Spleen (tissue), 7 donors: Measurements from ENCODE around the gene BBX.

Source experiments
- POLR2A ChIP-seq, 3 donors: fragments of 450-650 bp; IDR thresholded peaks; one replicate each; pipeline ENCODE4 v1.5.1; 2017; ENCODE audit warnings: antibody characterized with exemption in 3 of 3, mild to moderate bottlenecking in 1 of 3
- POLR2AphosphoS5 ChIP-seq, 3 donors: sonication (generic); formaldehyde crosslinking; IDR thresholded peaks; one replicate each; pipeline ENCODE4 v1.5.1; 2017; ENCODE audit warnings: antibody characterized with exemption in 3 of 3
- TF ChIP-seq, protein P1 (sequence below), 11 experiments: fragments of 200-600 bp in 7 of 11; fragments of 450-650 bp in 4 of 11; sonication (generic) in 4 of 11; IDR thresholded peaks in 8 of 11; conservative IDR thresholded peaks in 3 of 11; 1 replicate in 7 of 11; 2 replicates in 4 of 11; pipeline versions ENCODE4 v1.4.0 to v1.8.0; 2016 to 2021; ENCODE audit warnings: antibody characterized with exemption in 11 of 11, inconsistent platforms in 4 of 11, mild to moderate bottlenecking in 1 of 11
- donor health status: DM: no; HTN: no; CAD: no; lungs with moderate emphysema.
- donor health status: DM: no; HTN: no; CAD: no.
- donor health status: DM: no; HTN: no; CAD: no.

DNA sequence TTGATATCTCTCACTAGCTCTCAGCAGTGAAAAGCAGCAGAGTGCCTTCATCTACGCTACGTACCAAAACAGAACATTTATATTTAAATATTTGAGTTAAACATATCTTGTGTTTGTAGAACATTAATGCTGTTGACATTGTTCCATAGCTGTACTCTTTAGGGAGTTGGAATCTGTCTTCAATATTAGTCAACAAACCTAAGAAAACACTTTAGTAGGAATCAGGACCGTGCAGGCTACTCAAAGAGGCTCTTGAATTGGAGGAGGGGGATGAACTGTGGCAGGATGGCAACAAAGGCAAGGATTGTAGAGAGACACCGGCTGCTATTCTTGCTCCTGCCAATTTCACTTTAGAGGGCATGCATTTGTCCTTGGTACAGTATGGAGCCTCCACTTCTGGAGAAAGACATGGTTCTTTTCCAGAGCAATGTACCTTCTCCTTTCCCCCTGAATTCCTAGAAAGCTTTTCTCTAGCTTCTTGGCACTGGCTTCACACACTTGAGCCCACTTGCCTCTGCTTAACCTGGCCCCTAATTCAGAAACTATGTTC lies 302.1 kb downstream of the BBX start:
- no peak for TF ChIP-seq POLR2AphosphoS5 (IDR thresholded peaks at IDR 0.05)
- TF ChIP-seq, protein P1, sequence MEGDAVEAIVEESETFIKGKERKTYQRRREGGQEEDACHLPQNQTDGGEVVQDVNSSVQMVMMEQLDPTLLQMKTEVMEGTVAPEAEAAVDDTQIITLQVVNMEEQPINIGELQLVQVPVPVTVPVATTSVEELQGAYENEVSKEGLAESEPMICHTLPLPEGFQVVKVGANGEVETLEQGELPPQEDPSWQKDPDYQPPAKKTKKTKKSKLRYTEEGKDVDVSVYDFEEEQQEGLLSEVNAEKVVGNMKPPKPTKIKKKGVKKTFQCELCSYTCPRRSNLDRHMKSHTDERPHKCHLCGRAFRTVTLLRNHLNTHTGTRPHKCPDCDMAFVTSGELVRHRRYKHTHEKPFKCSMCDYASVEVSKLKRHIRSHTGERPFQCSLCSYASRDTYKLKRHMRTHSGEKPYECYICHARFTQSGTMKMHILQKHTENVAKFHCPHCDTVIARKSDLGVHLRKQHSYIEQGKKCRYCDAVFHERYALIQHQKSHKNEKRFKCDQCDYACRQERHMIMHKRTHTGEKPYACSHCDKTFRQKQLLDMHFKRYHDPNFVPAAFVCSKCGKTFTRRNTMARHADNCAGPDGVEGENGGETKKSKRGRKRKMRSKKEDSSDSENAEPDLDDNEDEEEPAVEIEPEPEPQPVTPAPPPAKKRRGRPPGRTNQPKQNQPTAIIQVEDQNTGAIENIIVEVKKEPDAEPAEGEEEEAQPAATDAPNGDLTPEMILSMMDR (IDR thresholded peaks at IDR 0.05 in 8 of 11, conservative IDR thresholded peaks at IDR 0.05 in 3 of 11) = no peak
- no peak for TF ChIP-seq POLR2A (IDR thresholded peaks at IDR 0.05)
